Endothelial cell of hepatic sinusoid (primary cell): Measurements from ENCODE around the gene FYCO1.

Experiments
- in situ Hi-C: cut with HindIII; loops from 2 replicates; pipeline ENCODE4 v1.10.0; 2017; ENCODE audit warnings: low sequenced_read_pairs

Gene FYCO1

GRCh38 chr3:45890405-45890804 lies 105.2 kb downstream of the FYCO1 start:
- in situ Hi-C loops, result no loop called here

DNA sequence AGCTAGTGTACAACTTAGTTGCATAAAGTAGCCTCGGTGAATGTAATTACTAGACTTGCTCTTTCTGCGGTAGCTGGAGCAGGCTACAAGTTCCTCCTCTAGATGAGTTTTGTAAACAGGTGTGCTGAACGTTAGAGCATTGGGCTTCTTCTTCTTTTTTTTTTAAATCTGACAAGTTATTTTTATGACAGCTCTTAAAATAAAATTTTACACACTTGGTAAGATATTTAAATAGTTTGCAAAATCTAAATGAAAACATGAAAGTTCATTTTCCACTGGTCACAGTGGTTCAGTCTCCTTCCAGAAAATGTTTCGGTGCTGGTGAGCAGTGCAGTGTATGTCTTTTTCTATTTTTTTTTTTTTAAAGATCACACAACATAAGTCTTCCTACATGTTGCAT lies 106.3 kb downstream of the FYCO1 start:
- in situ Hi-C loops, result no loop called here

GRCh38 chr3:45887759-45888511 lies 107.7 kb downstream of the FYCO1 start:
- in situ Hi-C loops, result no loop called here

DNA sequence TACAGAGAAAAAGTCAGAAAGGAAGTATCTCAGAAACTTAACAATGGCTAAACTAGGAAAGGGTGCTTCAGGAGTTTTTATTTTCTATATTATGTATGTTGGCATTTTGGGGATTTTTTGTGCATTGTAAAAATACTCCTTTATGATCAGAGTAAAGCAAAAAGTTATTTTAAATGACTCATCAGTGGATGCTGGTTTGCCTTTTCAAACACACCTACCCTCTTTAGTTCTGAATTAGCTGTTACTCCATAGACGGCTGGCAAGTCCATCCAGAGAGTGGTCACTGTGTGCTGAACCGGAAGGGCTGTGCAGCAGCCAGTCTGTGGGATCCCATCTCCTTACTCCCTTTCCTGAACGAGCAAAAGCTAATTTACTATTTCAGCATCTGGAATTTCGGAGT lies 108.3 kb downstream of the FYCO1 start:
- in situ Hi-C loops, result no loop called here

DNA sequence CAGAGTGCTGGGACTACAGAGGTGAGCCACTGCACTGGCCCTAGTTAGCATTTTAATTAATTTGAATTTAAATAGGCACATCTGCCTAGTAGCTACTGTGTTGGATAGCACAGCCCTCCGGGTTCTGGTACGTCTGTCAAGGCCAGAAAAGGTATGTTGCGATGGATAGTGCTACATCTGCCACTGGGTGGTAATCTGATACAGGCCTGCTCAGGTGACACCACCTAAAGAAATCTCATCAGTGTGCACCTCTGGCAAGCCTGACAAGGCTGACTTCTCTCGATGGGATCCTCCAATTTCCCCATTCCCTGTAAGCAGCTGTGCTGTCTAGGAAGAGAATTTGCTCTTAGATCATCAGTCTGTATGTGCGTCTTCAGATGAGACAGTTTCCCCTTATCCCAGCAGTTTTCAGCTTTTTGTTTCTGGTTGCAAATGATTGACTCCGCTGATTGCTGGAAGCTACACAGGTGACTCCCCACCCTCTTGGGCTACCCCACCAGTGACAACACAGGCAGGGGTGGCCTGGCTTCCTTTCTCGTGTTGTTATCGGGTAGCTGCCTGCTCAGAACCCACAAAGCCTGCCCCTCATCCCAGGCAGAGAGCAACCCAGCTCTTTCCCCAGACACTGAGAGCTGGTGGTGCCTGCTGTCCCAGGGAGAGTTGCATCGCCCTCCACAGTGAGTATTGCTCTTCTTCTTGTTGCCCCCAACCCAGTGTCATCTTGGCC lies 109.5 kb downstream of the FYCO1 start, which contains the start of gene CCR9:
Gene CCR9, plus strand, starts transcription at position 565 of the 727 bp plus-strand sequence. CDS start 8,391 bp downstream, outside the sequence.
- in situ Hi-C loops, result no loop called here

DNA sequence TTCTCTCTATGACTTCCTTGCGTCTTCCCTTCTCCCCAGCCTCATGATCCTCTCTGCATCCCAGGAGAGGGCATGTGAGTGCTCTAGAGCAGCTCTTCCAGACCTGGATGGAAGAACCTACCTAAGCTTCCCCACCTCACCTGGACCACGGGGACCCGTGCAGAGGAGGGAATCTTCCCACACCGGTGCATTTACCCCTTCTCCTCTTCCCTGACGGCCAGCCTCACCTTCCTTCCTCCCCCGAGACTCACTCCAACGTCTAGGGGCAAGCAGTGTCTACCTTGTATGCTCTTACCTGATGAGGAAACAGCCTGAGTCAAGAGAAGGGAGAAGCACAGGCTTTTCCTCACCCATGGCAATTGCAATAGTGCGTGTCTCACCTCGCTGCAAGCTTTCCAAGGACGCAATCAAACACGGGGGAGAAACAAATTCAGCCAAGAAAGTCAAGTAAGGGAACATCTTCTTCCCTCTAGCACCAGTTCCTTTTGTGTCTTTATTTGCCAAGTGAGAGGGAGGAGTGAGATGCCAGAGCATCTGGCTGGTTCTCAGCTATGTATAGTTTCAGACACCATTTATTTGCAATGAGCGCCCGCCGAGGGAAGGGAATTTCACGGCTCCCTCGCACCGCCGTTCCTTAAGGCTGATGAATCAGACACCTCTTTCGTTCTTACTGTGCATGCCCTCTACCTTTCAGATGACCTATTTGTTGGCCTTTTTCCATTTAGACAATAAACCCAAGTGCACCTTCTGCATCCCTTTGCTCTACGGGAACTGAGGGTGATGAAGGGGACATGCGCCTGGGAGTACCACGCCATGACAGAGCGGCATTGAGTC lies 111.0 kb downstream of the FYCO1 start:
- in situ Hi-C loops, result no loop called here

- in situ Hi-C loops, result no loop called here
These were observed 114.3 kb downstream of the FYCO1 start for GRCh38 chr3:45881078-45882022.

GRCh38 chr3:45880725-45881077 lies 114.9 kb downstream of the FYCO1 start:
- in situ Hi-C loops, result no loop called here

DNA sequence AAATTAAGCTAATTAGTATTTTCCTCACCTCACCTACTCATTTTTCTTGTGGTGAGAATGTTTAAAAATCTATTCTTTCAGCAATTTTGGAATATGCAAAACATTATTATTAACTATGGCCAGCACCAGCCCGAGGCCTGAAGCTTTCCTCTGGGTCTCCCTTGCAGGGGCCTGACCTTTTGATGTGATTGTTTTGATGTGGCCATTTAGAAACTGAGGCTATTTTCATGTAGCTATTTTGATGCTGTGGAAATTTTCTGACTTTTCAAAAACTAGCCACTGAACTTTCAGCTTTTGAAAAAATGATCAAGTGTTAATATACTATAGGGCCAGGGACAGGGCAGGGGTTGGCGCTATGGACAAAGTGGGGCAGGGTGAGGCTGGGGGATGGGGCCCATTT lies 117.5 kb downstream of the FYCO1 start:
- in situ Hi-C loops, result no loop called here

DNA sequence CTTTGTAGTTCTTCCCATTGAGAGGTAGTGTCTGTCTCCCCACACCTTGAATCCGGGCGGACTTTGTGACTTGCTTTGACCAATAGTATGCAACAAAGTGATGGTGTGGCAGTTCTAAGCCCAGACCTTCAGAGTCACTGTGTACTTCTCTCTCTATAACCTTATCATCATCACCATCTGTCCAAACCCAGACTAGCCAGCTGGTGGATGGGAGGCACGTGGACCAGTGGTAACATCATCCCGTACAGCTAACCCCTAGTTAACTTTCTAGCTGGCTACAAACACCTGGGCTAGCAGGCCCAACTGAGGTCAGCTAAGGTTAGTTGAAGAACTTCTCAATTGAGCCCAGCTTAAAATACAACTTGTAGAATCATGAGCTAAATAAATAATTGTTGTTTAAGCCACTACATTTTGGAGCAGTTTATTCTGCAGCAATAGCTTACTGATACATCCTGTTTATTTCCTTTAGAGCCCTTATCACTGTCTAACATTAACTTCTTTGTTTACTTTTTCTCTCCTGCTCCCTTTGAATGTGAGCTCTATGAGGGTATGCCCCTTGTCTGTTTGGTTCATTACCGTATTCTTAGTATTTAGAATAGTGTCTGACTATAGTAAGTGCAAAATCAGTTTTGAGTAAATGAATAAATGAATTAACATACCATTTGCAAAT lies 120.8 kb downstream of the FYCO1 start:
- in situ Hi-C loops, result no loop called here

DNA sequence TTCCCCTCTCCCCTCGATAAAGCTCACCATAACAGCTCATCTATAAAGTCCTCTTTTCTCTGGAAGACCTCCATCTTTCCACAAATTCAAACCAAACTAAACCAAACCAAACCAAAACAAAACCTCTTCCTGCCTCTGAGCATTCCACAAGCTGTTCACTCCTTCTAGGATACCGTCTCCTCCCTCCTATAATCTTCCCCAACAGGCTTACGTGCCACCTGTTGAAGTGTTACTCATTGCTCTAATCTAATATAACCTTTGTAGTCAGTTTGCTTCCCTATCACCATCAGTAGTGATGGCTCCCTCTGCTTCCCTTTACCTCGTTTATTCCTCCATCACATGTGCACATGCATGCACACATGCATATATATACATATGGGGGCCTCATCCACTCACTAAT lies 122.0 kb downstream of the FYCO1 start:
- in situ Hi-C loops, result no loop called here

DNA sequence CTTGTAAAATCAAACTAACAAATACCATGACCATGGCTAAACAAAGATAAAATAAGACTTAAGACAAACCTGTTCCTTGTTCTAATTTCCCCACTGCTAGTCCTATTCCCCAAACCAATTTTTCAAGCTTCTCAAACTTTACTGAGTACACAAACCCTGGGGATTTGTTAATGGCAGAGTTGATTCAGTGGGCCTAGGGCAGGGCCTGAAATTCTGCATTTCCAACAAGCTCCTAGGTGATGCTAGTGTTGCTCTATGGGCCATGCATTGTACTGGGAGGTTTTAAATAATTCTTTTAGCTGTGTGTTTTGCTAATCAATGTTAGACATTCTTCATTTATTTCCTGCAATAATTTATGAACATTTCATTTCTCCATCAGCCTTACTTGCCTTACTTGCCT lies 122.6 kb downstream of the FYCO1 start:
- in situ Hi-C loops, result no loop called here

- in situ Hi-C loops, result no loop called here
These were observed 123.1 kb downstream of the FYCO1 start for GRCh38 chr3:45872569-45872968.

GRCh38 chr3:45871780-45872179 lies 123.8 kb downstream of the FYCO1 start:
- in situ Hi-C loops, result no loop called here

DNA sequence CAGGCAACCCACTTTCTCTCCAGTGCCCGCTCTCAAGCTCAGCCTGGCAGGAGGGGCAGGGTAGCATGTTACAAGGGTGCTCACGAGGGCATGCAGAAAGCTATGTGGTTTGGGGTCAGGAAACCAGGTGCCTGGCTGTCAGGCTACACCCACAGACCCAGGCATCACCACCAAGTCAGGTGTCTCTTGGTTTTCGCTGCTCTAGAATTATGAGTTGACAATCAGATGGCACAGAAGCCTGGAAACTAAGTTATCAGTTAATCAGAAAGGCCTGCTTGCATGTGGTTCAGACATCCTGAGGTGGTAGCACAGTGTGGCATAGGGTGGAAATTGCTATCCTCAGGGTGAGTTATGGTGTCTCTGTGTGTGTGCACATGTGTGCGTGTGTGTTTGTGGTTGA lies 125.5 kb downstream of the FYCO1 start:
- in situ Hi-C loops, result no loop called here

GRCh38 chr3:45869638-45870037 lies 126.0 kb downstream of the FYCO1 start:
- in situ Hi-C loops, result loop anchor here (5.0 kb wide), 1 partner anchor 53 kb away; no protein-coding TSS in a partner anchor

- in situ Hi-C loops, result loop anchor here (5.0 kb wide), 1 partner anchor 54 kb away; no protein-coding TSS in a partner anchor
These were observed 127.0 kb downstream of the FYCO1 start for GRCh38 chr3:45868650-45869049.

DNA sequence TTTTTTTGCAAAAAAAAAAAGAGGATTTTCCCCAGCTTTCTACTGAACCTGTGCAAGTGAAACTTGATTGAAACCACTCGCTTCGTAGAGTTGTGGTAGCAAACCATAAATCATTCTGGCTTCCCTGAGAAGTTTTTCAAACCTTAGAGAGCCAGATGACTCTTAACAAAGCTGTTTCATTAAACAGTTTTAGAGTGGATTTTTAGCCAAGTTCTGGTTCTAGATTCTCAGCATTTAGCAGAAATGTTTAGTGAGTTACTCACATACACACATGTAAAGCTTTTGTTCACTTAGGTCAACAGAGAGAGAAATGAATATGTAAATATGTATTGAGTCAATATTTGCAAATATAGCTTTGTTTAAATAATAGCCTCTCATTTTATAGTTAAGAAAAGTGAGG lies 127.4 kb downstream of the FYCO1 start:
- in situ Hi-C loops, result loop anchor here (5.0 kb wide), 1 partner anchor 54 kb away; no protein-coding TSS in a partner anchor
